WTC11 (cell line): Measurements from ENCODE around the gene PALM3. TPM values are rescaled to one million over a fixed set of nuclear protein-coding genes. Genes with fewer than 3 reads are reported as not detected.

Experiments used
- ATAC-seq: fragments of 200-7000 bp; cut with Tn5 transposase; 2 replicates; pipeline ENCODE4 v1.10.0; 2021; ENCODE audit warnings: mild to moderate bottlenecking, moderate library complexity
- CTCF ChIA-PET: fragments of 300-600 bp; sonication (Branson Sonifier 250); formaldehyde crosslinking; loops from one replicate; lab custom pipeline; 2021; ENCODE audit warnings: antibody characterized with exemption; lab: Charles Lee
- POLR2A ChIA-PET: fragments of 350-600 bp; sonication (Branson Sonifier 250); formaldehyde crosslinking; loops from one replicate; lab custom pipeline; 2021; ENCODE audit warnings: antibody characterized with exemption; lab: Charles Lee
- DNase-seq: peaks from one replicate; pipeline ENCODE4 v3.0.0; 2021; ENCODE audit warnings: low spot score
- H3K27ac Mint-ChIP-seq: 2 replicates; pipeline ENCODE4 v1.8.0; 2021; ENCODE audit warnings: mixed read lengths
- H3K27me3 Mint-ChIP-seq: 2 replicates; pipeline ENCODE4 v1.8.0; 2021; ENCODE audit warnings: low read depth, mild to moderate bottlenecking, moderate library complexity, mixed read lengths
- H3K36me3 Mint-ChIP-seq: 2 replicates; pipeline ENCODE4 v1.8.0; 2021; ENCODE audit warnings: mixed read lengths
- H3K4me1 Mint-ChIP-seq: 2 replicates; pipeline ENCODE4 v1.8.0; 2022; ENCODE audit warnings: mixed read lengths
- H3K4me3 Mint-ChIP-seq: 2 replicates; pipeline ENCODE4 v1.8.0; 2021; ENCODE audit warnings: mild to moderate bottlenecking, moderate library complexity, mixed read lengths
- H3K9me3 Mint-ChIP-seq: 2 replicates; pipeline ENCODE4 v1.8.0; 2021; ENCODE audit warnings: mixed read lengths
- CBFB ChIP-seq: sonication (generic); formaldehyde crosslinking; IDR thresholded peaks from 2 replicates; pipeline ENCODE4 v1.8.1; 2022; ENCODE audit warnings: mild to moderate bottlenecking, low read depth, missing genetic modification reagents
- CREM ChIP-seq: sonication (generic); formaldehyde crosslinking; IDR thresholded peaks from 2 replicates; pipeline ENCODE4 v1.8.1; 2022; ENCODE audit warnings: mild to moderate bottlenecking, missing genetic modification reagents, moderate library complexity
- HMGA2 ChIP-seq: fragments of 250-450 bp; sonication (Bioruptor Pico); IDR thresholded peaks from 2 replicates; pipeline ENCODE4 v1.4.0; 2021; ENCODE audit warnings: mild to moderate bottlenecking, moderate library complexity
- JUN ChIP-seq: sonication (generic); formaldehyde crosslinking; IDR thresholded peaks from 2 replicates; pipeline ENCODE4 v1.8.0; 2023; ENCODE audit warnings: mild to moderate bottlenecking, missing genetic modification reagents
- MXD4 ChIP-seq: fragments of 250-450 bp; sonication (Bioruptor Pico); IDR thresholded peaks from 2 replicates; pipeline ENCODE4 v1.8.0; 2021; ENCODE audit warnings: mild to moderate bottlenecking, moderate library complexity, borderline replicate concordance
- NFATC4 ChIP-seq: fragments of 250-450 bp; sonication (Bioruptor Pico); IDR thresholded peaks from 2 replicates; pipeline ENCODE4 v1.9.0; 2021; ENCODE audit warnings: mild to moderate bottlenecking
- NFYB ChIP-seq: sonication (generic); formaldehyde crosslinking; conservative IDR thresholded peaks from 2 replicates; pipeline ENCODE4 v1.8.0; 2022; ENCODE audit warnings: low read depth, missing genetic modification reagents
- NR1H2 ChIP-seq: sonication (generic); formaldehyde crosslinking; IDR thresholded peaks from 2 replicates; pipeline ENCODE4 v1.9.0; 2021; ENCODE audit warnings: mild to moderate bottlenecking, moderate library complexity, missing genetic modification reagents
- NR3C1 ChIP-seq: sonication (generic); formaldehyde crosslinking; conservative IDR thresholded peaks from 2 replicates; pipeline ENCODE4 v1.8.1; 2023; ENCODE audit warnings: low read depth, mild to moderate bottlenecking, missing genetic modification reagents
- SOX15 ChIP-seq: fragments of 250-450 bp; sonication (Bioruptor Pico); IDR thresholded peaks from 2 replicates; pipeline ENCODE4 v1.9.0; 2021; ENCODE audit warnings: mild to moderate bottlenecking
- TCF7 ChIP-seq: sonication (generic); formaldehyde crosslinking; IDR thresholded peaks from 2 replicates; pipeline ENCODE4 v1.8.0; 2022; ENCODE audit warnings: mild to moderate bottlenecking, low read depth, missing genetic modification reagents, moderate library complexity
- ZNF671 ChIP-seq: fragments of 250-450 bp; sonication (Bioruptor Pico); IDR thresholded peaks from 2 replicates; pipeline ENCODE4 v1.8.0; 2021; ENCODE audit warnings: mild to moderate bottlenecking
- total RNA-seq: library from RNA; stranded (reverse); gene quantifications from 3 replicates; pipeline ENCODE4 v1.2.3, GENCODE V29; 2021
- TF ChIP-seq, protein P1 (sequence below): sonication (generic); formaldehyde crosslinking; IDR thresholded peaks from 2 replicates; pipeline ENCODE4 v1.8.1; 2022; ENCODE audit warnings: mild to moderate bottlenecking, missing genetic modification reagents, moderate library complexity, borderline replicate concordance
- TF ChIP-seq, protein P2 (sequence below): fragments of 250-450 bp; sonication (Bioruptor Pico); IDR thresholded peaks from 2 replicates; pipeline ENCODE4 v1.9.0; 2021; ENCODE audit warnings: mild to moderate bottlenecking
- TF ChIP-seq, protein P3 (sequence below): sonication (generic); formaldehyde crosslinking; conservative IDR thresholded peaks from 2 replicates; pipeline ENCODE4 v1.8.1; 2023; ENCODE audit warnings: mild to moderate bottlenecking, low read depth, missing genetic modification reagents, moderate library complexity
- TF ChIP-seq, protein P4 (sequence below): sonication (generic); formaldehyde crosslinking; IDR thresholded peaks from 2 replicates; pipeline ENCODE4 v1.8.1; 2023; ENCODE audit warnings: mild to moderate bottlenecking, moderate library complexity, missing genetic modification reagents
- TF ChIP-seq, protein P5 (sequence below): sonication (generic); formaldehyde crosslinking; IDR thresholded peaks from 2 replicates; pipeline ENCODE4 v1.8.0; 2023; ENCODE audit warnings: missing genetic modification reagents, mild to moderate bottlenecking, borderline replicate concordance
- TF ChIP-seq, protein P6 (sequence below): fragments of 250-450 bp; sonication (Bioruptor Pico); IDR thresholded peaks from 2 replicates; pipeline ENCODE4 v1.9.0; 2021; ENCODE audit warnings: moderate library complexity, mild to moderate bottlenecking, inconsistent platforms, borderline replicate concordance

The PALM3 gene
- total RNA-seq, 1 experiment from 2014 or later: 31.1 TPM

DNA sequence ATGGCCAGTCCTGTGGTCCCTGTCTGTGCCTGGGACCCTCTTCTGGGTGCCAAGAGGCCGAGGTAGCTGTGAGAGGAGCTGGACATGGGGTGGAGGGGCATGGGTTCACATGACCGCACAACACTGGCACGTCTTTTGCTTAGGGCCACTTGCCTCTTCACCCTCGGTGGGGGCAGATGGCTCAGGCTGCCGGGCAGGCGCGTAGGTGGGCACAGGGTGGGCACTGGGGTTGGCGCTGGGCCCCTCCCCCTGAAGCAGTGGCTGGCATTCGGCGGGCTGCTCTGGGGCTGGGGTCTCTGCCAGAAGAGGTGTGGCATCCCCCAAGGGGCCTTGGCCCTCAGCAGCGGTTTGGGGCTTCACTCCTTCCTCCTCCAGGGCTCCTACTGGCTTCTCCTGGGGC, 8.4 kb downstream of the PALM3 start:
- no peak for TF ChIP-seq NR1H2 (CRISPR knock-in tag)
- TF ChIP-seq, protein P1, sequence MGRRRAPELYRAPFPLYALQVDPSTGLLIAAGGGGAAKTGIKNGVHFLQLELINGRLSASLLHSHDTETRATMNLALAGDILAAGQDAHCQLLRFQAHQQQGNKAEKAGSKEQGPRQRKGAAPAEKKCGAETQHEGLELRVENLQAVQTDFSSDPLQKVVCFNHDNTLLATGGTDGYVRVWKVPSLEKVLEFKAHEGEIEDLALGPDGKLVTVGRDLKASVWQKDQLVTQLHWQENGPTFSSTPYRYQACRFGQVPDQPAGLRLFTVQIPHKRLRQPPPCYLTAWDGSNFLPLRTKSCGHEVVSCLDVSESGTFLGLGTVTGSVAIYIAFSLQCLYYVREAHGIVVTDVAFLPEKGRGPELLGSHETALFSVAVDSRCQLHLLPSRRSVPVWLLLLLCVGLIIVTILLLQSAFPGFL (CRISPR knock-in tag): no peak
- TF ChIP-seq NR3C1: no peak
- TF ChIP-seq, protein P2, sequence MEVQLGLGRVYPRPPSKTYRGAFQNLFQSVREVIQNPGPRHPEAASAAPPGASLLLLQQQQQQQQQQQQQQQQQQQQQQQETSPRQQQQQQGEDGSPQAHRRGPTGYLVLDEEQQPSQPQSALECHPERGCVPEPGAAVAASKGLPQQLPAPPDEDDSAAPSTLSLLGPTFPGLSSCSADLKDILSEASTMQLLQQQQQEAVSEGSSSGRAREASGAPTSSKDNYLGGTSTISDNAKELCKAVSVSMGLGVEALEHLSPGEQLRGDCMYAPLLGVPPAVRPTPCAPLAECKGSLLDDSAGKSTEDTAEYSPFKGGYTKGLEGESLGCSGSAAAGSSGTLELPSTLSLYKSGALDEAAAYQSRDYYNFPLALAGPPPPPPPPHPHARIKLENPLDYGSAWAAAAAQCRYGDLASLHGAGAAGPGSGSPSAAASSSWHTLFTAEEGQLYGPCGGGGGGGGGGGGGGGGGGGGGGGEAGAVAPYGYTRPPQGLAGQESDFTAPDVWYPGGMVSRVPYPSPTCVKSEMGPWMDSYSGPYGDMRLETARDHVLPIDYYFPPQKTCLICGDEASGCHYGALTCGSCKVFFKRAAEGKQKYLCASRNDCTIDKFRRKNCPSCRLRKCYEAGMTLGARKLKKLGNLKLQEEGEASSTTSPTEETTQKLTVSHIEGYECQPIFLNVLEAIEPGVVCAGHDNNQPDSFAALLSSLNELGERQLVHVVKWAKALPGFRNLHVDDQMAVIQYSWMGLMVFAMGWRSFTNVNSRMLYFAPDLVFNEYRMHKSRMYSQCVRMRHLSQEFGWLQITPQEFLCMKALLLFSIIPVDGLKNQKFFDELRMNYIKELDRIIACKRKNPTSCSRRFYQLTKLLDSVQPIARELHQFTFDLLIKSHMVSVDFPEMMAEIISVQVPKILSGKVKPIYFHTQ (CRISPR knock-in tag): no peak
- no peak for TF ChIP-seq CBFB (CRISPR knock-in tag)
- no peak for TF ChIP-seq NFATC4 (CRISPR knock-in tag)
- TF ChIP-seq, protein P3, sequence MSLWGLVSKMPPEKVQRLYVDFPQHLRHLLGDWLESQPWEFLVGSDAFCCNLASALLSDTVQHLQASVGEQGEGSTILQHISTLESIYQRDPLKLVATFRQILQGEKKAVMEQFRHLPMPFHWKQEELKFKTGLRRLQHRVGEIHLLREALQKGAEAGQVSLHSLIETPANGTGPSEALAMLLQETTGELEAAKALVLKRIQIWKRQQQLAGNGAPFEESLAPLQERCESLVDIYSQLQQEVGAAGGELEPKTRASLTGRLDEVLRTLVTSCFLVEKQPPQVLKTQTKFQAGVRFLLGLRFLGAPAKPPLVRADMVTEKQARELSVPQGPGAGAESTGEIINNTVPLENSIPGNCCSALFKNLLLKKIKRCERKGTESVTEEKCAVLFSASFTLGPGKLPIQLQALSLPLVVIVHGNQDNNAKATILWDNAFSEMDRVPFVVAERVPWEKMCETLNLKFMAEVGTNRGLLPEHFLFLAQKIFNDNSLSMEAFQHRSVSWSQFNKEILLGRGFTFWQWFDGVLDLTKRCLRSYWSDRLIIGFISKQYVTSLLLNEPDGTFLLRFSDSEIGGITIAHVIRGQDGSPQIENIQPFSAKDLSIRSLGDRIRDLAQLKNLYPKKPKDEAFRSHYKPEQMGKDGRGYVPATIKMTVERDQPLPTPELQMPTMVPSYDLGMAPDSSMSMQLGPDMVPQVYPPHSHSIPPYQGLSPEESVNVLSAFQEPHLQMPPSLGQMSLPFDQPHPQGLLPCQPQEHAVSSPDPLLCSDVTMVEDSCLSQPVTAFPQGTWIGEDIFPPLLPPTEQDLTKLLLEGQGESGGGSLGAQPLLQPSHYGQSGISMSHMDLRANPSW (CRISPR knock-in tag): no peak
- TF ChIP-seq SOX15: no peak
- no peak for TF ChIP-seq ZNF671 (CRISPR knock-in tag)
- no peak for TF ChIP-seq TCF7 (CRISPR knock-in tag)
- TF ChIP-seq MXD4: no peak
- TF ChIP-seq, protein P4, sequence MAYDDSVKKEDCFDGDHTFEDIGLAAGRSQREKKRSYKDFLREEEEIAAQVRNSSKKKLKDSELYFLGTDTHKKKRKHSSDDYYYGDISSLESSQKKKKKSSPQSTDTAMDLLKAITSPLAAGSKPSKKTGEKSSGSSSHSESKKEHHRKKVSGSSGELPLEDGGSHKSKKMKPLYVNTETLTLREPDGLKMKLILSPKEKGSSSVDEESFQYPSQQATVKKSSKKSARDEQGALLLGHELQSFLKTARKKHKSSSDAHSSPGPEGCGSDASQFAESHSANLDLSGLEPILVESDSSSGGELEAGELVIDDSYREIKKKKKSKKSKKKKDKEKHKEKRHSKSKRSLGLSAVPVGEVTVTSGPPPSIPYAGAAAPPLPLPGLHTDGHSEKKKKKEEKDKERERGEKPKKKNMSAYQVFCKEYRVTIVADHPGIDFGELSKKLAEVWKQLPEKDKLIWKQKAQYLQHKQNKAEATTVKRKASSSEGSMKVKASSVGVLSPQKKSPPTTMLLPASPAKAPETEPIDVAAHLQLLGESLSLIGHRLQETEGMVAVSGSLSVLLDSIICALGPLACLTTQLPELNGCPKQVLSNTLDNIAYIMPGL (CRISPR knock-in tag): no peak
- no peak for TF ChIP-seq CREM (CRISPR knock-in tag)
- TF ChIP-seq NFYB (CRISPR knock-in tag): no peak
- TF ChIP-seq, protein P5, sequence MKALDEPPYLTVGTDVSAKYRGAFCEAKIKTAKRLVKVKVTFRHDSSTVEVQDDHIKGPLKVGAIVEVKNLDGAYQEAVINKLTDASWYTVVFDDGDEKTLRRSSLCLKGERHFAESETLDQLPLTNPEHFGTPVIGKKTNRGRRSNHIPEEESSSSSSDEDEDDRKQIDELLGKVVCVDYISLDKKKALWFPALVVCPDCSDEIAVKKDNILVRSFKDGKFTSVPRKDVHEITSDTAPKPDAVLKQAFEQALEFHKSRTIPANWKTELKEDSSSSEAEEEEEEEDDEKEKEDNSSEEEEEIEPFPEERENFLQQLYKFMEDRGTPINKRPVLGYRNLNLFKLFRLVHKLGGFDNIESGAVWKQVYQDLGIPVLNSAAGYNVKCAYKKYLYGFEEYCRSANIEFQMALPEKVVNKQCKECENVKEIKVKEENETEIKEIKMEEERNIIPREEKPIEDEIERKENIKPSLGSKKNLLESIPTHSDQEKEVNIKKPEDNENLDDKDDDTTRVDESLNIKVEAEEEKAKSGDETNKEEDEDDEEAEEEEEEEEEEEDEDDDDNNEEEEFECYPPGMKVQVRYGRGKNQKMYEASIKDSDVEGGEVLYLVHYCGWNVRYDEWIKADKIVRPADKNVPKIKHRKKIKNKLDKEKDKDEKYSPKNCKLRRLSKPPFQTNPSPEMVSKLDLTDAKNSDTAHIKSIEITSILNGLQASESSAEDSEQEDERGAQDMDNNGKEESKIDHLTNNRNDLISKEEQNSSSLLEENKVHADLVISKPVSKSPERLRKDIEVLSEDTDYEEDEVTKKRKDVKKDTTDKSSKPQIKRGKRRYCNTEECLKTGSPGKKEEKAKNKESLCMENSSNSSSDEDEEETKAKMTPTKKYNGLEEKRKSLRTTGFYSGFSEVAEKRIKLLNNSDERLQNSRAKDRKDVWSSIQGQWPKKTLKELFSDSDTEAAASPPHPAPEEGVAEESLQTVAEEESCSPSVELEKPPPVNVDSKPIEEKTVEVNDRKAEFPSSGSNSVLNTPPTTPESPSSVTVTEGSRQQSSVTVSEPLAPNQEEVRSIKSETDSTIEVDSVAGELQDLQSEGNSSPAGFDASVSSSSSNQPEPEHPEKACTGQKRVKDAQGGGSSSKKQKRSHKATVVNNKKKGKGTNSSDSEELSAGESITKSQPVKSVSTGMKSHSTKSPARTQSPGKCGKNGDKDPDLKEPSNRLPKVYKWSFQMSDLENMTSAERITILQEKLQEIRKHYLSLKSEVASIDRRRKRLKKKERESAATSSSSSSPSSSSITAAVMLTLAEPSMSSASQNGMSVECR (CRISPR knock-in tag): no peak
- TF ChIP-seq, protein P6, sequence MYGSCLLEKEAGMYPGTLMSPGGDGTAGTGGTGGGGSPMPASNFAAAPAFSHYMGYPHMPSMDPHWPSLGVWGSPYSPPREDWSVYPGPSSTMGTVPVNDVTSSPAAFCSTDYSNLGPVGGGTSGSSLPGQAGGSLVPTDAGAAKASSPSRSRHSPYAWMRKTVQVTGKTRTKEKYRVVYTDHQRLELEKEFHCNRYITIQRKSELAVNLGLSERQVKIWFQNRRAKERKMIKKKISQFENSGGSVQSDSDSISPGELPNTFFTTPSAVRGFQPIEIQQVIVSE: no peak
- no peak for TF ChIP-seq JUN
- TF ChIP-seq HMGA2 (CRISPR knock-in tag): no peak
- TF ChIP-seq, all 79 proteins: peak for 0
- ATAC-seq (no peak), DNase-seq (no peak)
- Mint-ChIP-seq H3K9me3 (no peaks in the 10 kb centered on the region), H3K4me3 (no peak overlapping the region), H3K36me3 (peaks cover 10% of the 10 kb centered on the region), H3K27ac (no peak overlapping the region), H3K4me1 (peaks cover 7% of the 10 kb centered on the region), H3K27me3 (peaks cover 17% of the 10 kb centered on the region)
- POLR2A ChIA-PET: no interaction called here
- CTCF ChIA-PET: interaction anchor here (0.9 to 1.2 kb wide), 2 partner anchors 19 to 31 kb away, joined by 3 to 5 read pairs; partner anchors contain the start of gene MISP3
